HG03060 (cell line): Measurements from ENCODE around the gene BCL2L1.
"Not testable (repeated sequence)": the region's sequence is repeated elsewhere in the genome, so short reads cannot be mapped to it uniquely, and the experiment has no call there.

Experiments used
- ATAC-seq: cut with Tn5 transposase; IDR thresholded peaks from one replicate; pipeline ENCODE4 v1.9.1; 2021; ENCODE audit warnings: low read depth, moderate number of reproducible peaks; ENCODE audit not compliant: unreplicated experiment

Gene BCL2L1

GRCh38 chr20:31678389-31679356, 44.0 kb downstream of the BCL2L1 start:
- ATAC-seq: no peak

GRCh38 chr20:31677553-31678260, 45.0 kb downstream of the BCL2L1 start:
- no peak for ATAC-seq

GRCh38 chr20:31676609-31676989, 46.1 kb downstream of the BCL2L1 start:
- no peak for ATAC-seq

- ATAC-seq: no peak
Observed at GRCh38 chr20:31675828-31676608, 46.6 kb downstream of the BCL2L1 start.

GRCh38 chr20:31674895-31675827, 47.5 kb downstream of the BCL2L1 start:
- peak; percentile 59 for ATAC-seq

GRCh38 chr20:31673943-31674463, 48.7 kb downstream of the BCL2L1 start:
- no peak for ATAC-seq

GRCh38 chr20:31673435-31673834, 49.2 kb downstream of the BCL2L1 start:
- no peak for ATAC-seq

- ATAC-seq: no peak
Observed at GRCh38 chr20:31671324-31671723, 51.3 kb downstream of the BCL2L1 start.

GRCh38 chr20:31670371-31671228, 52.1 kb downstream of the BCL2L1 start:
- ATAC-seq: no peak

GRCh38 chr20:31669876-31670275, 52.8 kb downstream of the BCL2L1 start:
- no peak for ATAC-seq

GRCh38 chr20:31668944-31669343, 53.7 kb downstream of the BCL2L1 start:
- not testable (repeated sequence) for ATAC-seq

GRCh38 chr20:31667315-31668285, 55.1 kb downstream of the BCL2L1 start:
- no peak for ATAC-seq

GRCh38 chr20:31666258-31667042, 56.2 kb downstream of the BCL2L1 start:
- no peak for ATAC-seq

GRCh38 chr20:31665753-31666152, 56.9 kb downstream of the BCL2L1 start:
- no peak for ATAC-seq

- ATAC-seq: no peak
Observed at GRCh38 chr20:31664696-31665354, 57.8 kb downstream of the BCL2L1 start.
